Esophagus muscularis mucosa (tissue), 4 donors: ENCODE results near the gene AMOTL2.
A peak's percentile ranks its signal among the peaks of the same experiment; 100 is the strongest.

ENCODE experiments used
- EP300 ChIP-seq: sonication (generic); formaldehyde crosslinking; IDR thresholded peaks from one replicate; pipeline ENCODE4 v1.6.1; 2017; ENCODE audit warnings: antibody characterized with exemption
- POLR2A ChIP-seq: fragments of 450-650 bp; IDR thresholded peaks from one replicate; pipeline ENCODE4 v1.6.1; 2017; ENCODE audit warnings: antibody characterized with exemption, moderate library complexity, mild to moderate bottlenecking, low read depth
- POLR2AphosphoS5 ChIP-seq, 2 donors: sonication (generic); formaldehyde crosslinking; IDR thresholded peaks; one replicate each; pipeline ENCODE4 v1.6.1; 2017; ENCODE audit warnings: antibody characterized with exemption in 2 of 2
- TF ChIP-seq, protein P1 (sequence below), 3 experiments: fragments of 200-600 bp in 2 of 3; fragments of 450-650 bp in 1 of 3; sonication (generic) in 2 of 3; IDR thresholded peaks; one replicate each; pipeline ENCODE4 v1.5.1; 2017 to 2019; ENCODE audit warnings: antibody characterized with exemption in 3 of 3, mild to moderate bottlenecking in 2 of 3, moderate library complexity in 1 of 3

DNA sequence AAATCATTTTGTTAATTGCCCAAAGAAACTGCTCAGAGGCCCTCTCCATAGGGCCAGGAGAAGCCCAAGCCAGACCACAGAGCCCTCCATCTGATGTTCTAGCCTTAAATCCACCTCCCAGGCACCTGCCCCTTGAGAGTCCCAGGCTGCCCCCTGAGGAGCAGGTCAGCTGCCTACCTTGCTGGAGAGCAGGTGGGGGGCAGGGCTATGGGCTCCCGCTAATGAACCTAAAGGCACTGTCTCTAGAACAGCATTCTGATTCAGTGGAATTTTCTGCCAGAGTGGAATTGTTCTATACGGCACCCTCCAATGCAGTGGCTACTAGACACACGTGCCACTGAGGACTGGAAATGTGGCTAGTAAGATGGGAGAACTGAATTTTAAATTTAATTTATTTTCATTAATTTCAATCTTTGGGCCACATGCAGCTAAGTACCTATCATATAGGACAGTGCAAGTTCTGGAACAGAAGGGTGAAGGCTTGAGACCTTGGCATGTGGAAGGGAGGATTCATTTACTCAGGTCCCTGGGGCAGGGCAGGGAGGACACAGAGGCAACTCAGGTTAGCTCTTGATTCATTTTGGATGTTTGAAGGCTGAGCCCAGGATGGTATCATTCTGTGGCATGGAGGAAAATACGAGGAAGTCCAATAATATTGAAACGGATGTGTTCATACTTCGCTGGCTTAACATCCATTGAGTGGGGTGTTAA, 11.4 kb downstream of the AMOTL2 start:
- TF ChIP-seq POLR2AphosphoS5 (IDR thresholded peaks at IDR 0.05) (peak in 1 of 2 donors; percentile 22), POLR2A (no peak), EP300 (no peak)
- TF ChIP-seq, protein P1, sequence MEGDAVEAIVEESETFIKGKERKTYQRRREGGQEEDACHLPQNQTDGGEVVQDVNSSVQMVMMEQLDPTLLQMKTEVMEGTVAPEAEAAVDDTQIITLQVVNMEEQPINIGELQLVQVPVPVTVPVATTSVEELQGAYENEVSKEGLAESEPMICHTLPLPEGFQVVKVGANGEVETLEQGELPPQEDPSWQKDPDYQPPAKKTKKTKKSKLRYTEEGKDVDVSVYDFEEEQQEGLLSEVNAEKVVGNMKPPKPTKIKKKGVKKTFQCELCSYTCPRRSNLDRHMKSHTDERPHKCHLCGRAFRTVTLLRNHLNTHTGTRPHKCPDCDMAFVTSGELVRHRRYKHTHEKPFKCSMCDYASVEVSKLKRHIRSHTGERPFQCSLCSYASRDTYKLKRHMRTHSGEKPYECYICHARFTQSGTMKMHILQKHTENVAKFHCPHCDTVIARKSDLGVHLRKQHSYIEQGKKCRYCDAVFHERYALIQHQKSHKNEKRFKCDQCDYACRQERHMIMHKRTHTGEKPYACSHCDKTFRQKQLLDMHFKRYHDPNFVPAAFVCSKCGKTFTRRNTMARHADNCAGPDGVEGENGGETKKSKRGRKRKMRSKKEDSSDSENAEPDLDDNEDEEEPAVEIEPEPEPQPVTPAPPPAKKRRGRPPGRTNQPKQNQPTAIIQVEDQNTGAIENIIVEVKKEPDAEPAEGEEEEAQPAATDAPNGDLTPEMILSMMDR (IDR thresholded peaks at IDR 0.05) = no peak
